GM13977 (cell line): ENCODE data around the gene DYNLL1.

Experiments
- DNase-seq: peaks from one replicate; pipeline ENCODE4 v3.0.0; 2012; ENCODE audit warnings: low spot score
- CTCF ChIP-seq: IDR thresholded peaks from 2 replicates; pipeline ENCODE4 v1.5.1; 2012; ENCODE audit warnings: mild to moderate bottlenecking, control low read depth; ENCODE audit not compliant: insufficient read depth; ENCODE audit errors: extremely low read depth, missing control alignments
- in situ Hi-C: fragments of 300-500 bp; cut with MboI; formaldehyde crosslinking; loops from one replicate; pipeline ENCODE4 v1.12.0; 2022; ENCODE audit warnings: low sequenced_read_pairs, low pct_unique_long_range_greater_than_20kb, mixed read lengths, inconsistent platforms; ENCODE audit not compliant: unreplicated experiment

The DYNLL1 gene

GRCh38 chr12:120474616-120474960, 21.3 kb upstream of the DYNLL1 start:
- no peak for TF ChIP-seq CTCF
- in situ Hi-C loops = no loop called here
- DNase-seq = no peak

- no peak for DNase-seq
- TF ChIP-seq CTCF = no peak
- in situ Hi-C loops = no loop called here
These were observed 20.3 kb upstream of the DYNLL1 start for GRCh38 chr12:120475643-120476042.

GRCh38 chr12:120479458-120479857, 16.5 kb upstream of the DYNLL1 start:
- in situ Hi-C loops = no loop called here
- DNase-seq = no peak
- no peak for TF ChIP-seq CTCF

- no peak for DNase-seq
- in situ Hi-C loops = no loop called here
- TF ChIP-seq CTCF = no peak
These were observed 15.7 kb upstream of the DYNLL1 start for GRCh38 chr12:120480211-120480610.

- no peak for TF ChIP-seq CTCF
- in situ Hi-C loops = no loop called here
- no peak for DNase-seq
These were observed 14.7 kb upstream of the DYNLL1 start for GRCh38 chr12:120481022-120481767.

GRCh38 chr12:120483621-120484020, 12.3 kb upstream of the DYNLL1 start:
- TF ChIP-seq CTCF = no peak
- in situ Hi-C loops = no loop called here
- DNase-seq = no peak
